K562 (cell line): ENCODE data around the gene ATXN1. TPM values are rescaled to one million over a fixed set of nuclear protein-coding genes. Genes with fewer than 3 reads are reported as not detected.
A peak's percentile ranks its signal among the peaks of the same experiment; 100 is the strongest.
"Not testable (repeated sequence)": the region's sequence is repeated elsewhere in the genome, so short reads cannot be mapped to it uniquely, and the experiment has no call there.

Experiments used
- ATAC-seq: fragments of 200-7000 bp; cut with Tn5 transposase; 3 replicates; pipeline ENCODE4 v1.9.1; 2020; ENCODE audit warnings: moderate library complexity
- BruUV-seq: library from RNA; stranded (reverse); fragments of 400-500 nt; replicated peaks from 2 replicates; lab custom pipeline; 2021; lab: Mats Ljungman, UMichigan
- CTCF ChIA-PET: fragments of 300-600 bp; formaldehyde crosslinking; extraction: SDS; loops from one replicate; lab custom pipeline; 2021; ENCODE audit warnings: low intra/inter-chr PET ratio; lab: Yijun Ruan, JAX
- POLR2A ChIA-PET: fragments of 300-600, 350-650 bp; sonication (Branson Sonifier 250); formaldehyde crosslinking; extraction: SDS; loops from one replicate; lab custom pipeline; 2021; ENCODE audit warnings: antibody characterized with exemption, inconsistent platforms; lab: Yijun Ruan, JAX
- DNase-seq, 4 experiments: peaks; one replicate each; pipeline versions ENCODE4 v3.0.0 to v3.0.0-alpha.2; 2011 to 2018; ENCODE audit warnings: low spot score in 3 of 4, mixed read lengths in 3 of 4; ENCODE audit errors: extremely low read depth in 1 of 4
- FAIRE-seq: peaks from 2 replicates; lab custom pipeline; 2011; peaks lifted over from hg19 to GRCh38; lab: Jason Lieb, UNC
- H2AFZ ChIP-seq: 2 replicates; pipeline ENCODE4 v1.6.0; 2011; ENCODE audit warnings: low read depth, low read length, control low read depth, inconsistent platforms
- H3K27ac ChIP-seq: fragments of 200-600 bp; 3 replicates; pipeline ENCODE4 v1.8.0; 2011; ENCODE audit warnings: low read depth, mild to moderate bottlenecking, control low read depth, inconsistent platforms, low read length, moderate library complexity, mixed read lengths; ENCODE audit errors: extremely low read depth
- H3K27me3 ChIP-seq, 2 experiments: fragments of 300-600 bp in 1 of 2; 2 replicates in 1 of 2; 3 replicates in 1 of 2; pipeline versions ENCODE4 v1.6.0 to v1.8.0; 2011; ENCODE audit warnings: inconsistent platforms in 2 of 2, low read length in 2 of 2, mild to moderate bottlenecking in 1 of 2, mixed read lengths in 1 of 2, moderate library complexity in 1 of 2; ENCODE audit not compliant: control insufficient read depth in 2 of 2, insufficient read depth in 2 of 2
- H3K36me3 ChIP-seq: fragments of 300-600 bp; 3 replicates; pipeline ENCODE4 v1.8.0; 2011; ENCODE audit warnings: mild to moderate bottlenecking, low read length, inconsistent platforms; ENCODE audit not compliant: control insufficient read depth, insufficient read depth
- H3K4me1 ChIP-seq, 2 experiments: fragments of 200-600 bp in 1 of 2; replicated peaks in 1 of 2; 2 replicates in 1 of 2; 3 replicates in 1 of 2; pipeline versions ENCODE4 v1.5.1 to v1.8.0; 2011; ENCODE audit warnings: inconsistent platforms in 2 of 2, low read length in 2 of 2, mild to moderate bottlenecking in 1 of 2, mixed read lengths in 1 of 2, moderate library complexity in 1 of 2; ENCODE audit not compliant: control insufficient read depth in 2 of 2, insufficient read depth in 2 of 2
- H3K4me2 ChIP-seq: 2 replicates; pipeline ENCODE4 v1.6.1; 2011; ENCODE audit warnings: low read length, control low read depth, inconsistent platforms, mixed read lengths; ENCODE audit not compliant: insufficient read depth
- H3K4me3 ChIP-seq: fragments of 200-600 bp; sonication (generic), shearing (Covaris generic); 2 replicates; pipeline ENCODE4 v1.5.1; 2016; ENCODE audit warnings: control low read depth, inconsistent platforms
- H3K79me2 ChIP-seq: fragments of 200-600 bp; 3 replicates; pipeline ENCODE4 v1.8.0; 2011; ENCODE audit warnings: low read length, inconsistent platforms; ENCODE audit not compliant: control insufficient read depth, insufficient read depth
- H3K9ac ChIP-seq, 2 experiments: 2 replicates each; pipeline versions ENCODE4 v1.6.0 to v1.6.1; 2011; ENCODE audit warnings: low read depth in 2 of 2, low read length in 2 of 2, control low read depth in 1 of 2, inconsistent platforms in 1 of 2, mild to moderate bottlenecking in 1 of 2, mixed read lengths in 1 of 2; ENCODE audit not compliant: insufficient read depth in 1 of 2
- H3K9me1 ChIP-seq: one replicate; pipeline ENCODE4 v1.6.0; 2011; ENCODE audit warnings: inconsistent platforms, mild to moderate bottlenecking, low read length, moderate library complexity; ENCODE audit not compliant: control insufficient read depth, insufficient read depth
- H3K9me3 ChIP-seq: replicated peaks from 2 replicates; pipeline ENCODE4 v1.5.1; 2011; ENCODE audit warnings: low read depth, low read length, inconsistent platforms; ENCODE audit not compliant: control insufficient read depth, insufficient read depth
- H4K20me1 ChIP-seq: replicated peaks from 2 replicates; pipeline ENCODE4 v1.6.1; 2011; ENCODE audit warnings: low read length, inconsistent platforms, mixed read lengths; ENCODE audit not compliant: control insufficient read depth, insufficient read depth
- LEF1 ChIP-seq: fragments of 450-650 bp; IDR thresholded peaks from 2 replicates; pipeline ENCODE4 v1.6.1; 2016; ENCODE audit warnings: mild to moderate bottlenecking
- ZKSCAN8 ChIP-seq: fragments of 200-800 bp; sonication (Bioruptor generic); IDR thresholded peaks from 2 replicates; pipeline ENCODE4 v1.6.1; 2016; ENCODE audit warnings: missing genetic modification characterization, missing compliant biosample characterization
- ZNF146 ChIP-seq: IDR thresholded peaks from one replicate; pipeline ENCODE4 v1.6.1; 2018; ENCODE audit warnings: missing compliant biosample characterization; ENCODE audit not compliant: unreplicated experiment
- ZNF639 ChIP-seq, 2 experiments: fragments of 200-800 bp in 1 of 2; sonication (Bioruptor generic) in 1 of 2; sonication (generic) in 1 of 2; formaldehyde crosslinking in 1 of 2; IDR thresholded peaks in 1 of 2; conservative IDR thresholded peaks in 1 of 2; 2 replicates each; pipeline versions ENCODE4 v1.5.0 to v1.6.1; 2016 to 2020; ENCODE audit warnings: missing compliant biosample characterization in 1 of 2, missing genetic modification characterization in 1 of 2, missing genetic modification reagents in 1 of 2
- ZSCAN32 ChIP-seq: fragments of 450-650 bp; formaldehyde crosslinking; IDR thresholded peaks from 2 replicates; pipeline ENCODE4 v1.4.0; 2020; ENCODE audit warnings: mild to moderate bottlenecking, moderate library complexity
- WGBS: fragments of 100-300 bp; shearing (Covaris generic); methylation state at CpG from one replicate; pipeline ENCODE4 v1.1.6; 2016; ENCODE audit warnings: low coverage, mixed read lengths; ENCODE audit not compliant: insufficient coverage; ENCODE audit errors: missing lambda C conversion rate; 5-methylcytosine and 5-hydroxymethylcytosine counted together
- in situ Hi-C: fragments of 300-500 bp; cut with MboI; formaldehyde crosslinking; loops from 4 replicates; pipeline ENCODE4 v1.15.0; 2018; ENCODE audit warnings: inconsistent platforms, mixed read lengths
- intact Hi-C: fragments of 100-400 bp; cut with micrococcal nuclease; formaldehyde crosslinking; loops from 2 replicates; pipeline ENCODE4 v1.14.2; 2022
- polyA plus RNA-seq, 8 experiments: library from polyadenylated mRNA; depleted of rRNA in 4 of 8; stranded (reverse) in 5 of 8; unstranded in 3 of 8; fragments of >200 nt; fragmentation: Nextera tagmentation in 2 of 8; fragmentation: Illumina TruSeq in 1 of 8; extraction: Ambion mirVana in 2 of 8; extraction: Trizol in 1 of 8; gene quantifications; 2 replicates each; pipeline versions ENCODE4 v1.2.1 to v1.2.3, GENCODE V29; 2011 to 2014; ENCODE audit warnings: inconsistent platforms in 1 of 8, missing spikeins in 1 of 8
- total RNA-seq, 7 experiments: library from RNA; depleted of rRNA in 6 of 7; stranded (reverse); fragments of >200 nt in 6 of 7; fragmentation: Illumina TruSeq in 2 of 7; extraction: Trizol in 2 of 7; gene quantifications; 2 replicates each; pipeline versions ENCODE4 v1.2.1 to v1.2.3, GENCODE V29; 2011 to 2021; ENCODE audit warnings: low replicate concordance in 1 of 7

Gene ATXN1
- total and polyA plus RNA-seq, 9 of the 15 experiments (the other 6 are each of a cell fraction or from before 2014, with no cell fraction given), result under 0.01 to 1.2 (median 0.58) TPM

GRCh38 chr6:16784957-16785356 lies 23.7 kb upstream of the ATXN1 start:
- H3K36me3 ChIP-seq, H3K27me3 ChIP-seq, in situ Hi-C loops, intact Hi-C loops, H2AFZ ChIP-seq, BruUV-seq, H3K79me2 ChIP-seq, H3K4me3 ChIP-seq, ATAC-seq, H3K27ac ChIP-seq, H3K4me1 ChIP-seq, CTCF ChIA-PET, H4K20me1 ChIP-seq, FAIRE-seq, H3K4me2 ChIP-seq, H3K9ac ChIP-seq, H3K9me1 ChIP-seq, DNase-seq, H3K9me3 ChIP-seq: not testable (repeated sequence)
- WGBS, result 3% methylated on average over 3 of the region's 3 CpGs
- TF ChIP-seq ZNF146 (CRISPR knock-in tag), result peak; percentile 62
- POLR2A ChIA-PET, result interaction anchor here (0.6 kb wide), 1 partner anchor 10 kb away, joined by 4 read pairs; no protein-coding TSS in a partner anchor

- Histone ChIP-seq H3K9ac (no peak overlapping the region), H2AFZ (no peak overlapping the region), H3K4me1 (no peaks in the 10 kb centered on the region; a peak in 1 of 5 replicates), H3K9me3 (no peaks in the 10 kb centered on the region), H4K20me1 (no peaks in the 10 kb centered on the region), H3K27ac (no peak overlapping the region), H3K9me1 (no peaks in the 10 kb centered on the region), H3K27me3 (no peaks in the 10 kb centered on the region; a peak in 1 of 5 replicates), H3K36me3 (no peaks in the 10 kb centered on the region), H3K4me2 (no peak overlapping the region), H3K4me3 (no peak overlapping the region), H3K79me2 (no peaks in the 10 kb centered on the region)
- ChIA-PET POLR2A (no interaction called here), CTCF (no interaction called here)
- TF ChIP-seq LEF1 (no peak), ZNF639 (CRISPR knock-in tag; conservative IDR thresholded peaks at IDR 0.05 in 1 of 2, IDR thresholded peaks at IDR 0.05 in 1 of 2) (no peak), ZKSCAN8 (no peak), ZSCAN32 (CRISPR knock-in tag) (no peak)
- ATAC-seq (no peak), FAIRE-seq (no peak), DNase-seq (no peak)
- 0% methylated on average over 2 of the region's 2 CpGs for WGBS
- intact Hi-C loops, result no loop called here
- in situ Hi-C loops, result no loop called here
- no TSS peak for BruUV-seq
These were observed 22.8 kb upstream of the ATXN1 start for GRCh38 chr6:16783952-16784565.
